Caco-2 (cell line): ENCODE results near the gene ZSCAN25. TPM values are rescaled to one million over a fixed set of nuclear protein-coding genes. Genes with fewer than 3 reads are reported as not detected.
"Not testable (repeated sequence)": the region's sequence is repeated elsewhere in the genome, so short reads cannot be mapped to it uniquely, and the experiment has no call there.

Experiments
- BruUV-seq: library from RNA; stranded (reverse); fragments of 400-500 nt; replicated peaks from 2 replicates; lab custom pipeline; 2021; lab: Mats Ljungman, UMichigan
- CTCF ChIA-PET: fragments of 300-600 bp; sonication (Branson Sonifier 250); formaldehyde crosslinking; loops from one replicate; lab custom pipeline; 2022; ENCODE audit warnings: antibody characterized with exemption; lab: Charles Lee
- POLR2A ChIA-PET: fragments of 300-600 bp; sonication (Branson Sonifier 250); formaldehyde crosslinking; loops from one replicate; lab custom pipeline; 2022; ENCODE audit warnings: antibody characterized with exemption; lab: Charles Lee
- DNase-seq, 2 experiments: peaks; one replicate each; pipeline versions ENCODE4 v3.0.0 to v3.0.0-alpha.2; 2020 to 2022
- H3K27me3 ChIP-seq: replicated peaks from 2 replicates; pipeline ENCODE4 v1.6.0; 2011; ENCODE audit warnings: low read length; ENCODE audit not compliant: control insufficient read depth, insufficient read depth
- H3K36me3 ChIP-seq: 2 replicates; pipeline ENCODE4 v1.5.1; 2011; ENCODE audit warnings: low read length; ENCODE audit not compliant: control insufficient read depth, insufficient read depth
- H3K4me1 ChIP-seq: fragments of 250-450 bp; sonication (Bioruptor Pico); 2 replicates; pipeline ENCODE4 v1.5.1; 2020; ENCODE audit warnings: mild to moderate bottlenecking
- H3K4me3 ChIP-seq: 2 replicates; pipeline ENCODE4 v1.5.1; 2011; ENCODE audit warnings: low read depth, mild to moderate bottlenecking, control low read depth, low read length
- H3K9me3 ChIP-seq: fragments of 250-450 bp; sonication (Bioruptor Pico); 2 replicates; pipeline ENCODE4 v1.5.1; 2020; ENCODE audit warnings: mild to moderate bottlenecking, moderate library complexity
- H3K27ac Mint-ChIP-seq: one replicate; pipeline ENCODE4 v1.8.0; 2022; ENCODE audit warnings: mixed read lengths; ENCODE audit not compliant: unreplicated experiment
- H3K27me3 Mint-ChIP-seq: one replicate; pipeline ENCODE4 v1.8.0; 2022; ENCODE audit warnings: mixed read lengths; ENCODE audit not compliant: insufficient read depth, unreplicated experiment
- H3K36me3 Mint-ChIP-seq: one replicate; pipeline ENCODE4 v1.8.0; 2022; ENCODE audit warnings: mild to moderate bottlenecking, mixed read lengths; ENCODE audit not compliant: insufficient read depth, unreplicated experiment
- H3K4me1 Mint-ChIP-seq: one replicate; pipeline ENCODE4 v1.8.0; 2022; ENCODE audit warnings: low read depth, mixed read lengths; ENCODE audit not compliant: unreplicated experiment
- H3K4me3 Mint-ChIP-seq: one replicate; pipeline ENCODE4 v1.8.0; 2022; ENCODE audit warnings: mild to moderate bottlenecking, moderate library complexity, mixed read lengths; ENCODE audit not compliant: unreplicated experiment
- H3K9me3 Mint-ChIP-seq: one replicate; pipeline ENCODE4 v1.8.0; 2022; ENCODE audit warnings: mixed read lengths; ENCODE audit not compliant: unreplicated experiment
- intact Hi-C: fragments of 100-400 bp; cut with micrococcal nuclease; formaldehyde crosslinking; loops from one replicate; pipeline ENCODE4 v1.10.0; 2022; ENCODE audit not compliant: unreplicated experiment
- total RNA-seq: library from RNA; stranded (reverse); gene quantifications from 2 replicates; pipeline ENCODE4 v1.2.3, GENCODE V29; 2022
- TF ChIP-seq, protein P1 (sequence below), 2 experiments: fragments of 200-600 bp in 1 of 2; IDR thresholded peaks; 1 replicate in 1 of 2; 2 replicates in 1 of 2; pipeline versions ENCODE4 v1.5.1 to v1.8.0; 2011 to 2022; ENCODE audit warnings: antibody characterized with exemption in 1 of 2, control low read depth in 1 of 2, inconsistent platforms in 1 of 2, low read depth in 1 of 2, low read length in 1 of 2, mild to moderate bottlenecking in 1 of 2, moderate library complexity in 1 of 2; ENCODE audit not compliant: insufficient read depth in 1 of 2, severe bottlenecking in 1 of 2, unreplicated experiment in 1 of 2

The ZSCAN25 gene
- total RNA-seq, 1 experiment from 2014 or later, result 21.2 TPM

DNA sequence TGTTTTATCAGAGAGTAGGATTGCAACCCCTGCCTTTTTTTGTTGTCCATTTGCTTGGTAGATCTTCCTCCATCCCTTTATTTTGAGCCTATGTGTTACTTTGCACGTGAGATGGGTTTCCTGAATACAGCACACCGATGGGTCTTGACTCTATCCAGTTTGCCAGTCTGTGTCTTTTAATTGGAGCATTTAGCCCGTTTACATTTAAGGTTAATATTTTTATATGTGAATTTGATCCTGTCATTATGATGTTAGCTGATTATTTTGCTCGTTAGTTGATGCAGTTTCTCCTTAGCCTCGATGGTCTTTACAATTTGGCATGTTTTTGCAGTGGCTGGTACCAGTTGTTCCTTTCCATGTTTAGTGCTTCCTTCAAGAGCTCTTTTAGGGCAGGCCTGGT, 41.1 kb downstream of the ZSCAN25 start:
- H3K4me1 ChIP-seq, CTCF ChIA-PET, H3K36me3 ChIP-seq, DNase-seq, BruUV-seq, H3K27me3 Mint-ChIP-seq, H3K27ac Mint-ChIP-seq, H3K27me3 ChIP-seq, intact Hi-C loops, H3K9me3 ChIP-seq, H3K4me3 Mint-ChIP-seq, H3K36me3 Mint-ChIP-seq, POLR2A ChIA-PET, H3K4me3 ChIP-seq, H3K4me1 Mint-ChIP-seq: not testable (repeated sequence)
- H3K9me3 Mint-ChIP-seq, result peaks cover 10% of the 10 kb centered on the region

DNA sequence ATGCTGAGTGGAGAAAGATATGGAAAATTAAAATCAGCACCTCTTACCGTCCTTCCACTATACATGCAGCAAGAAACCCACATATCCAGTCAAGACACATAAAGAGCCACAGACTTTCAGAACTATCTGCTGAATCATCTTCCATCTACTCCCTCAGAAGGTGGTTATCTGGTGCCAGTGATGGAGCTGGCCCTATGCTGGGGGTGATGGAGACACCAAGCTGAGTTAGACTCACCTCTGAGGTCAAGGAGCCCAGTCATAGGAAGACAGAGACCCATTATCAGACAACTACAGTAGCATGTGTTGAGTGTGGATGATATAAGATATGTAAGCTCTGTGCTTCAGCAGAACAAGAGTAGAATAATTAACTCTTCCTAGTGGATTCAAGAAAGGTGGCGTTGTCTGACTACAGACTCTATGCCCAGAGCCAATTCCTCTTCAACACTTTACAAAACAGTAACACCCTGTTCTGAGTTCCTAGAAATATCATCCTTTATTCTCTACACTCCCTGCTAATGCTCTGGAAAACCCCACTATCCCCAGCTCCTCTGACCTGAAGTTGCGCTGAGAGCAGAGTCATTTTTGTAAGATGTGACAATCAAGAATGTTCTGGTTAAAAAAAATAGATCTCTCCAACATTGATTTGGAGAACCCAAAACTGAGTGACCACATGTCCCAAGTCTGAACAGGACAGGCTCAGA, 48.7 kb downstream of the ZSCAN25 start:
- H3K9me3 Mint-ChIP-seq, result no peaks in the 10 kb centered on the region
- H3K27me3 Mint-ChIP-seq, result no peaks in the 10 kb centered on the region
- H3K4me1 ChIP-seq, result no peaks in the 10 kb centered on the region
- H3K36me3 ChIP-seq, result no peaks in the 10 kb centered on the region
- H3K4me1 Mint-ChIP-seq, result no peaks in the 10 kb centered on the region
- H3K27me3 ChIP-seq, result no peaks in the 10 kb centered on the region
- no peaks in the 10 kb centered on the region for H3K36me3 Mint-ChIP-seq
- intact Hi-C loops, result no loop called here
- no TSS peak for BruUV-seq
- no peak overlapping the region for H3K27ac Mint-ChIP-seq
- no peaks in the 10 kb centered on the region for H3K9me3 ChIP-seq
- H3K4me3 Mint-ChIP-seq, result no peak overlapping the region
- TF ChIP-seq, protein P1, sequence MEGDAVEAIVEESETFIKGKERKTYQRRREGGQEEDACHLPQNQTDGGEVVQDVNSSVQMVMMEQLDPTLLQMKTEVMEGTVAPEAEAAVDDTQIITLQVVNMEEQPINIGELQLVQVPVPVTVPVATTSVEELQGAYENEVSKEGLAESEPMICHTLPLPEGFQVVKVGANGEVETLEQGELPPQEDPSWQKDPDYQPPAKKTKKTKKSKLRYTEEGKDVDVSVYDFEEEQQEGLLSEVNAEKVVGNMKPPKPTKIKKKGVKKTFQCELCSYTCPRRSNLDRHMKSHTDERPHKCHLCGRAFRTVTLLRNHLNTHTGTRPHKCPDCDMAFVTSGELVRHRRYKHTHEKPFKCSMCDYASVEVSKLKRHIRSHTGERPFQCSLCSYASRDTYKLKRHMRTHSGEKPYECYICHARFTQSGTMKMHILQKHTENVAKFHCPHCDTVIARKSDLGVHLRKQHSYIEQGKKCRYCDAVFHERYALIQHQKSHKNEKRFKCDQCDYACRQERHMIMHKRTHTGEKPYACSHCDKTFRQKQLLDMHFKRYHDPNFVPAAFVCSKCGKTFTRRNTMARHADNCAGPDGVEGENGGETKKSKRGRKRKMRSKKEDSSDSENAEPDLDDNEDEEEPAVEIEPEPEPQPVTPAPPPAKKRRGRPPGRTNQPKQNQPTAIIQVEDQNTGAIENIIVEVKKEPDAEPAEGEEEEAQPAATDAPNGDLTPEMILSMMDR (IDR thresholded peaks at IDR 0.05; ENCODE audit: insufficient read depth in 1 of 2, low read depth in 1 of 2, low read length in 1 of 2, severe bottlenecking in 1 of 2, unreplicated experiment in 1 of 2), result no peak
- DNase-seq, result no peak
- no peak overlapping the region for H3K4me3 ChIP-seq
- ChIA-PET POLR2A (no interaction called here), CTCF (interaction anchor here (0.6 kb wide), 1 partner anchor 19 kb away, joined by 5 read pairs; no protein-coding TSS in a partner anchor)

DNA sequence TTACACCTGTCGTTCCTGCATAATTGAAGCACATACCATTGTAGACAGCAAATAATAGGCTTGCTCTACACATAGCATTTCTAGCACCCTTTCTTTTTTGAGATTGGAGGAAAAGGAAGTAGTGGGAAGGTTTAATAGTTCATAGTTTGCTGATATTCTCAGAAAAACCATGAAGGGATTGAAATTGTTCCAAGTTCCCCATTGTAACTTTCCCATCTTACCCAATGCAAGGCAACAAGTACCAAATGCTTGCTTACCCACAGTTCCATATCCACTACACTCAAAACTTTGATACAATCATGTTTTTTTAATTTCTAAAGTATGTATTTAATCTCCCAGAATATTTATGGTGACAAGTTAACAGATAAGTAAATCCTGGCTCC, 49.3 kb downstream of the ZSCAN25 start:
- DNase-seq, result no peak
- no peaks in the 10 kb centered on the region for H3K9me3 ChIP-seq
- no peaks in the 10 kb centered on the region for H3K36me3 ChIP-seq
- BruUV-seq, result no TSS peak
- POLR2A ChIA-PET, result no interaction called here
- no peaks in the 10 kb centered on the region for H3K4me1 Mint-ChIP-seq
- H3K4me3 Mint-ChIP-seq, result no peak overlapping the region
- H3K4me3 ChIP-seq, result no peak overlapping the region
- H3K27me3 ChIP-seq, result no peaks in the 10 kb centered on the region
- H3K9me3 Mint-ChIP-seq, result no peaks in the 10 kb centered on the region
- H3K27ac Mint-ChIP-seq, result no peak overlapping the region
- H3K27me3 Mint-ChIP-seq, result no peaks in the 10 kb centered on the region
- intact Hi-C loops, result no loop called here
- CTCF ChIA-PET, result no interaction called here
- H3K36me3 Mint-ChIP-seq, result no peaks in the 10 kb centered on the region
- H3K4me1 ChIP-seq, result no peaks in the 10 kb centered on the region
- TF ChIP-seq, protein P1 (IDR thresholded peaks at IDR 0.05; ENCODE audit: insufficient read depth in 1 of 2, low read depth in 1 of 2, low read length in 1 of 2, severe bottlenecking in 1 of 2, unreplicated experiment in 1 of 2), result no peak
